ENCODE measurements around the gene GCLM.
A peak's percentile ranks its signal among the peaks of the same experiment; 100 is the strongest.
"Not testable (repeated sequence)": the region's sequence is repeated elsewhere in the genome, so short reads cannot be mapped to it uniquely, and the experiment has no call there.

The GCLM gene

DNA sequence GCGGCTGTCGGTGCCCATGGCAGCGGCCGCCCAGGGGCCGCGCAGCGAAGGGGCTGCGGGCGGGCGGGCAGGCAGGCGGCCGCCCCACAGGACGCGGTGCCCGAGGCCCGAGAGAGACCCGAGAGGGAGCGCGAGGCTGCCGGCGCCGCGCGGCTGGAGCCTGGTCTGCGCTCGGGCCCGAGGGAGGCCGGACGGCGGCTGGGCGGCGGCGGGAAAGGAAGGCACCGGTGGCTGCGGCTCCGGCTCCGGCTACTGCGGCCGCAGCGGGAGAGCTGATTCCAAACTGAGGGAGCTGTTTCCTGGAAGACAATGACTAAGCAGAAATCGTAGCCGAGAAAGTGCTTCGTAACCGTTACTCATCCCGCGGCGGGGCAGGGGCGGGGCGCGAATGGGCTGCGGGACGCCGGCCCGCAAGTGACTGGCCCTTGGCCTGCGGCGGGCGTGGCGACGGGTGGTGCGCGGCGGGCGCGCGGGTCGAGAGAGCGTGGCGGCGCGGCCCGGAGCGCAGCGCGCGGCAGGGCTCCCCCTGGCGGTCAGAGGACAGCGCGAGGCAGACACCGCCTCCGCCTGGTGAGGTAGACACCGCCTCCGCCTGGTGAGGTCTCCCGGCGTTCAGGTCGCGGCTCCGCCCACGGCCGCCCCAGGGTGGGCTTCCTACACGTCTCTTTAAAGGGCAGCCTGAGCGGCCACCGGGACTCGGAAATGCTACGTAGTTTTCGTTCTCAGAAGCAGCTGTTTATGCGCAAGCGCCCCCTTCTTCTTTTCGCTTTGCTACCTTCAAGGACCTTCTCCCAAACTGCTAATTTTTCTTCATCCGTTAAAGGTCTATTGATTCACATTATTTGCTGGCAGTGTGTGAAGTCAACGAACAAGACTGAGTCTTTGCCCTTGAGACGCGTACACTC lies at the start of gene GCLM:
Gene GCLM (minus strand): TSS at position 285 of the 905 bp plus-strand sequence. CDS start 267 bp downstream, at position 18.
- peak; percentile 86 for DNase-seq (ENCODE audit: low read depth)
- H3K4me3 ChIP-seq (ENCODE audit: low read depth, low read length) = peak within 1 kb of the TSS; percentile 85

- DNase-seq (ENCODE audit: low read depth) = no peak
Observed at GRCh38 chr1:93958726-93959100, 49.5 kb upstream of the GCLM start.

DNA sequence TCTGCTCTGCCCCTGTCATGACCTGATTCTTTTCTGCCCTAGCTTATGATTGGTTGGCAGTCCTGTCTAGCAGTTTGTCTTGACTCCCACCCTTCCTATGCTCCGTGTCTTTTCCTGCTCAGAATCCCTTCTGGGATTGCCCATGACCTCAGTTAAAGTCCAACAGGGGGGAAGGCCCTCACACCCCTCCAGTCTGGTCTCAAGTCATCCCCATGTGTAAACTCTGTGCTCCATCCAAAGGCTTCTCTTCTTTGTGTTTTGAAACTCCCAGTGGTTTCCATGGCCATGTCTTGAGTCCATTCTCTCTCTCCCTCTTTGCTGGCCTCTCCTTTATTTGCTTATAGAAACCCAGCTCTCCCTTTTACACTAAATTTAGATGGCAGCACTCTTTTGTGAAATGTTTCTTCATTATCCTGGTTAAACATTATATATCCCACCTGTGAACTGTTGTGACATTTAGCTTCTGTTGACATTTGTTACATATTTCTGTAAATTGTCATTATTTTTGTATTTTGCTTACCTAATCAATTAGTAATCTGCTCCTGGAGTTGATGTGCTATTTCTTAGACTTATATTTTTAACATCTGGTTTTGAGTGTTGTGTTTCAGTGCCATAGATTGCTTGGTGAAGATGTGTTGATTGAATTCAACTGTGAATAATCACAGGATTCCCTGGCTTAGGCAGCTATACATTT lies 48.9 kb upstream of the GCLM start:
- H3K4me3 ChIP-seq (ENCODE audit: low read depth, low read length) = no peak overlapping the region
- DNase-seq (ENCODE audit: low read depth) = no peak

More at GRCh38 chr1:93958726-93959100, 49.5 kb upstream of the GCLM start:
- H3K4me3 ChIP-seq (ENCODE audit: low read depth, low read length) = no peak overlapping the region

DNA sequence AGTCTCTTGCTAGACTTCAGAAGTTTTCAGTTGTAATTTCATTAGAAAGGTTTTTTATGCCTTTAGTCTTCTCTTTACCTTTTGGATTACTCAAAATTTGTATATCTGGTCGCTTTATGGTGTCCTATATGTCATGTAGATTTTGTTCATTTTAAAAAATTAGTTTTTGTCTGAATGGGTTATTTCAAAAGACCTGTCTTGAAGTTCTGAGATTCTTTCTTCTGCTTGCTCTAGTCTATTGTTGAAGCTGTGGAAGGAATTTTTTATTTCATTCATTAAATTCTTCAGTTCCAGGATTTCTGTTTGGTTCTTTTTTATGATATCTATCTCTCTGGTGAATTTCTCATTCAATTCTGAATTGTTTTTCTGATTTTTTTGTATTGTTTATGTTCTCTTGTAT lies 46.5 kb upstream of the GCLM start:
- no peak overlapping the region for H3K4me3 ChIP-seq (ENCODE audit: low read depth, low read length)

DNA sequence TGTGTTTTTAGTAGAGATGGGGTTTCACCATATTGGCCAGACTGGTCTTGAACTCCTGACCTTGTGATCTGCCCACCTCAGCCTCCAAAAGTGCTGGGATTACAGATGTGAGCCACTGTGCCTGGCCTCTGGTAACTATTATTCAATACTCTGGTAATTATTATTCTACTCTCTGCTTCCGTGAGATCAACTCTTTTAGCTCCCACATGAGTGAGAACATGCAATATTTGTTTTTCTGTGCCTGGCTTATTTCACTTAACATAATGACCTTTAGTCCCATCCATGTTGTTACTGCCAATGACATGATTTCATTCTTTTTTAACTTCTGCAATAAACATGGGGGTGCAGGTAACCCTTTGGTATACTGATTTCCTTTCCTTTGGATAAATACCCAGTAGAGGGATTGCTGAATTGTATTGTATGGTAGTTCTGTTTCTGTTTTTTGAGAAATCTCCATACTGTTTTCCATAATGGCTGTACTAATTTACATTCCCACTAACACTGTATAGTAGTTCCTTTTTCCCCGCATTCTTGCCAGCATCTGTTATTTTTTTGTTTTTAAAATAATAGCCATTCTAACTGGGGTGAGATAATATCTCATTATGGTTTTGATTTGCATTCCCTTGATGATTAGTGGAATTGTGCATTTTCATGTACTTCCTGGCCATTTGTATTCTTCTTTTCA lies 37.9 kb upstream of the GCLM start:
- not testable (repeated sequence) for H3K4me3 ChIP-seq (ENCODE audit: low read depth, low read length); DNase-seq (ENCODE audit: low read depth)

More for the DNA sequence above, 46.5 kb upstream of the GCLM start:
- DNase-seq (ENCODE audit: low read depth) = no peak

DNA sequence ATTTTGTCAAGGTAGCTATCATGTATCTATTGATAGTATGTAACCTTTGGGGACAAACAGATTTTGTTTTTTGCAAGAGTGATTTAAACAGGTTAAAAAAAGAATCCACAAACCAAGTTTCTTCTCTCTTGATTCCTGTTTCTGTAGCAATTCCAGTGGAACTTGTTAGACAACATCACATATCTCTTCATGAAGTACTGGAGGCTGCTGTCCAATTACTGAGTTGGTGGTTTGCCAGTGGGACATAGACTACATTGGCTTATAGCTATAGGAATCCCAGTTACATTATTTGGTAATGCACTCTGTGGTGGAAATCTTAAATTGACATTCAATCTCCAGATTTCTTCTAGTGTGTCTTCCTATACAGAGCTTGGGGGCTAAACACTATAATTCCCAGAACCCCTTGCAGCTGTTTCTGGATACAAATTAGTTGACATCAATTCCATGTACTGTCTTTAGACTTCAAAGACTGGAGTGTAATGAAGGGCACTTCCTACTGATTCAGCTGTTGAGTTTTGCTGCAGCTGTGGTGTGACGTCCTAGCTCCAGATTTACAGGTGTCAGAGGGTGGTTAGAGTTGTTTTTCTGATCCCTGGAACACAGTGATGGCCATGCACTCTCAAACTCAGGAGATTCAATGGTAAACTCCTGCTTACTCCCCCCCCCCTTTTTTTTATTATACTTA lies 29.4 kb upstream of the GCLM start:
- DNase-seq (ENCODE audit: low read depth) = no peak
- H3K4me3 ChIP-seq (ENCODE audit: low read depth, low read length) = no peak overlapping the region

DNA sequence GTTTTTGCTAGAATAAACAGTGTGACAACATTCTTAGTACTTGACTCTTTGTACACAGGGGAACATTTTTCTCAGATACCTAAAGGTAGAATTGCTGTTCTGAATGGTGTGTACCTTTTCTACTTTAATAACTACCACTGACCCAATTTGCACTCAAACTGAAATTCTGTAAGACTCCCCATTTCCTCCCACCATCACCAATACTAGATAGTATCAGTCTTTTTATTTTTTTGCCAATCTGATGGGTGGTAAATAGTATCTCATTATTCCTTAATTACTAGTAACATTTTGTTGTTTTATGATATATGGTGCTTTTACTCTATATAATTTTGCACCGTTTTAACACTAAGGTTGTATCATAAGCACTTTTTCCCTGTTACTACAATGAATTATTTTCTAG lies 28.8 kb upstream of the GCLM start:
- no peak for DNase-seq (ENCODE audit: low read depth)
- no peak overlapping the region for H3K4me3 ChIP-seq (ENCODE audit: low read depth, low read length)

- no peak for DNase-seq (ENCODE audit: low read depth)
- H3K4me3 ChIP-seq (ENCODE audit: low read depth, low read length) = no peak overlapping the region
Observed at GRCh38 chr1:93925206-93925605, 16.0 kb upstream of the GCLM start.

GRCh38 chr1:93919780-93920179 lies 10.6 kb upstream of the GCLM start:
- H3K4me3 ChIP-seq (ENCODE audit: low read depth, low read length) = no peak overlapping the region
- no peak for DNase-seq (ENCODE audit: low read depth)

DNA sequence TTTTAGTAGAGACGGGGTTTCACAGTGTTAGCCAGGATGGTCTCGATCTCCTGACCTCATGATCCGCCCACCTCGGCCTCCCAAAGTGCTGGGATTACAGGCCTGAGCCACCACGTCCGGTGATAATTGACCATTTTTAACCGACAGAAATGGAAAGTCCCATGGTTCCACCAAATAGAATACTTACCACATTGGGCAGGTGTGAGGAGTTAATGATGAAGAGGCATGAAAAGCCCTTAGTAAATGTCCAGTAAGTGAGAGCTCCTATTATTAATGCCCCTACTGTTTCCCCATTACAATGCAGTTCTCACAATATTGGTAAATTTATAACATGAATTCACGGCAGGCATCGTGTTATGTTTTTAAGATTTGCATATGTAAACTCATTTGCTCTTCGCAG lies 8.1 kb upstream of the GCLM start:
- DNase-seq (ENCODE audit: low read depth) = no peak
- no peak overlapping the region for H3K4me3 ChIP-seq (ENCODE audit: low read depth, low read length)

GRCh38 chr1:93910880-93911279 lies 1.6 kb upstream of the GCLM start:
- not testable (repeated sequence) for H3K4me3 ChIP-seq (ENCODE audit: low read depth, low read length); DNase-seq (ENCODE audit: low read depth)

DNA sequence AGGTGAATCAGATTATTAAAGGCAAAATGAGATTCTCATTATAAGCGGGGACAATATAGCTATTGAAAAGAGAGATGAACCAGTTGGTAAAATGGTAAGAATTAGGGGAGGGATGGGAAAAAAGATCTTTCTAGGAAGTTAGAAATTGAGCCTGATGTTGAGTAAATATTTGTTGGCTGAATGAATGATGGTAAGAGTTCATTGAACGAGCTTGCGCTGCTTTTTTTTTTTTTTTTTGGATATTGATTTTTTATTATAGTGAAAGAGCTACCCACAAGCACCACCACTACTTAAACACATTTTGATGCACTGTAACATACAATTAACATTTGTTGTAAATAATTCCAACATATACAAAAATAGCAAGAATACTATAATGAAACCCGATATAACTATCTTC lies 1.1 kb upstream of the GCLM start:
- no peak for DNase-seq (ENCODE audit: low read depth)
- no peak overlapping the region for H3K4me3 ChIP-seq (ENCODE audit: low read depth, low read length)

DNA sequence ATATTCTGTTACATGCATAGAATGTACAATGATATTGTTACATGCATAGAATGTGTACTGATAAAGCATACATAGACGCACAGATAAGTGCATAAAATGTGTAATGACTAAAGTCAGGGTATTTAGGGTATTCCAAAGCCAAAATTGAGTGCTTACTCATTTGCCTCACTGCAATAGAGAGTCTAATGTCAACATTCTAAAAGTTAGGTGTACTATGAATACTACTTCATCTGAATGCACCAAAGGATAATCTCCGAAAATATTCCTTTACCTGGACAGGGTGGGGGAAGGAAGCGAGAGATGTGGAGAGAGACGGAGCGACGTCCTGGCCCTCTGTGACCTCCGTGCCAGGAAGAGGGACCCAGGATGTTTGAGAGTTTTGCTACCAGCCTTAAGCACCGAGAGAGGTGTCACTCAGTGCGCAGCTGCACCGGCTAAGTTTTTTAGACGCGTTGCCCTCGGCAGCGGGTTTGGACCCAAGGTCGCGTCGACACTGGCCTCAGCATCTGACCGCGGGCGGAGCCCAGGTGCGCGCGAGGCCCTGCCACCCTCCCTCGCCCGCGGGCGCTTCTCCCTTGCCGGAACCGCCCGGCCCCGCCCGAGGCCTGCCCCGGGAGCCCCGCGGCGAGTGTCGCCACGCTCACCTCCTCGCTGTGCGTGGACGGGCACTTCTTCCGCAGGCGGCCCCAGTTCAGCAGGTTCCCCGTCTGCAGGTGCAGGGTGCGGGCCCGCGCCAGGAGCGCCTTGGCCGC lies 660 bp downstream of the GCLM start:
- DNase-seq (ENCODE audit: low read depth) = no peak
- H3K4me3 ChIP-seq (ENCODE audit: low read depth, low read length) = peak overlapping the region; percentile 85

GRCh38 chr1:93907718-93908117 lies 1.5 kb downstream of the GCLM start:
- H3K4me3 ChIP-seq (ENCODE audit: low read depth, low read length) = peak overlapping the region; percentile 85
- DNase-seq (ENCODE audit: low read depth) = peak; percentile 40

DNA sequence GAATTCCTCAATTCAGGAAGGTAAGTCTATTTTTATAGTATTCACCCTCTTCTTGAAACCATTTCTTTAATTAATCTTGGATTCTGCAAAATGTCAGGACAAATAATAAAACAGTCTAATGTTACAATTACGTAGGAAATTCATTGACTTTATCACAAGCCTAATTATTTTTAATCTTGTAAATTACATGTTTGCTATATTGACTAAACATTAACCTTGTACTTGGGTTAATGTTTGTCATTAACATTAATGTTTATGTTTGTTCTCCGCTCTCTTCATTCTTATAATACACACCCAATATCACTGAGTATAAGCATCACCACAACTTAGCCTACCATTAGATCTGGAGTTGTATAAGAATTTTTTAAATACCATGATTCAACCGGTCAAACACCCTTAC lies 2.8 kb downstream of the GCLM start:
- no peak overlapping the region for H3K4me3 ChIP-seq (ENCODE audit: low read depth, low read length)
- no peak for DNase-seq (ENCODE audit: low read depth)

DNA sequence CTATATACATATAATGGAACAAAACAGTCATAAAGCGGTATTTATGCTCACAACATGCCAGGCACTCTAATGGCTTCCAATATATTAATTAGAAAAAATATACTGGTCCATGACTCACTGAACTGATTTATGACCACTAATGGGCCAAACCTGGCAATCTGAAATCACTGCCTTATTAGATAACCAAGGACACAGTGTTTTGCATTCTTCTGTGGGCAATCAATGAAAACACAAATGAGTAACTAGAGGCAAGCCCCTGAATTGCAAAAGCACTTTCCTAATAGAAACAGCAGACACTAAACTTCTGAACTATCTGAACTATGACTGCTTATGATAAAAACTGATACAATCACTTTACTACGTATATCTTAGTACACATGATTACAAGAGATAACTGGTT lies 3.5 kb downstream of the GCLM start:
- peak; percentile 34 for DNase-seq (ENCODE audit: low read depth)

GRCh38 chr1:93905051-93905450 lies 4.2 kb downstream of the GCLM start:
- no peak for DNase-seq (ENCODE audit: low read depth)
- no peak overlapping the region for H3K4me3 ChIP-seq (ENCODE audit: low read depth, low read length)

More for the DNA sequence above, 3.5 kb downstream of the GCLM start:
- H3K4me3 ChIP-seq (ENCODE audit: low read depth, low read length) = no peak overlapping the region

- no peak for DNase-seq (ENCODE audit: low read depth)
- no peak overlapping the region for H3K4me3 ChIP-seq (ENCODE audit: low read depth, low read length)
Observed at GRCh38 chr1:93904228-93904627, 5.0 kb downstream of the GCLM start.

Measured in skeletal muscle cell (primary cell).